ENCODE data around the gene TSPAN2. TPM values are rescaled to one million over a fixed set of nuclear protein-coding genes. Genes with fewer than 3 reads are reported as not detected.

Gene TSPAN2
- total RNA-seq, 2 donors from 2014 or later = 7.1 to 10.7 TPM

GRCh38 chr1:115127539-115127938 is 38.2 kb upstream of the TSPAN2 start:
- WGBS, 2 experiments (ENCODE audit: insufficient coverage in 1 of 2, insufficient read length in 1 of 2) = no CpG with 5 or more reads among the region's 1 CpG
- Mint-ChIP-seq H3K36me3 (ENCODE audit: low read depth) (no peaks in the 10 kb centered on the region), H3K9me3 (peaks cover 7% of the 10 kb centered on the region), H3K4me3 (no peak overlapping the region), H3K27ac (no peak overlapping the region), H3K27me3 (ENCODE audit: insufficient read depth) (peaks cover 4% of the 10 kb centered on the region), H3K4me1 (peaks cover 4% of the 10 kb centered on the region)
- H3K9ac ChIP-seq (ENCODE audit: extremely low read depth, low read length, poor library complexity, severe bottlenecking) = no peak overlapping the region
- peaks cover 8% of the 10 kb centered on the region for H3K9me3 ChIP-seq (ENCODE audit: control insufficient read depth, low read length)
- no peaks in the 10 kb centered on the region for H3K4me1 ChIP-seq (ENCODE audit: control insufficient read depth, insufficient read depth, low read length)
- no peaks in the 10 kb centered on the region for H3K36me3 ChIP-seq (ENCODE audit: control insufficient read depth, insufficient read depth, low read length)
- no peak for TF ChIP-seq CTCF (conservative IDR thresholded peaks at IDR 0.05)
- DNase-seq = no peak
- no peak overlapping the region for H3K4me3 ChIP-seq (ENCODE audit: low read length)
- no peaks in the 10 kb centered on the region for H3K27me3 ChIP-seq (ENCODE audit: control insufficient read depth, insufficient read depth, low read length, poor library complexity, severe bottlenecking)
- no peak overlapping the region for H3K27ac ChIP-seq (ENCODE audit: low read depth, low read length)

- H3K4me3 Mint-ChIP-seq = no peak overlapping the region
- H3K36me3 ChIP-seq (ENCODE audit: control insufficient read depth, insufficient read depth, low read length) = no peaks in the 10 kb centered on the region
- peaks cover 4% of the 10 kb centered on the region for H3K4me1 Mint-ChIP-seq
- H3K27me3 ChIP-seq (ENCODE audit: control insufficient read depth, insufficient read depth, low read length, poor library complexity, severe bottlenecking) = no peaks in the 10 kb centered on the region
- WGBS, 2 experiments (ENCODE audit: insufficient coverage in 1 of 2, insufficient read length in 1 of 2) = 94 to 100% methylated on average over 2 of the region's 2 CpGs
- no peak for TF ChIP-seq CTCF (conservative IDR thresholded peaks at IDR 0.05)
- H3K27me3 Mint-ChIP-seq (ENCODE audit: insufficient read depth) = peaks cover 4% of the 10 kb centered on the region
- H3K36me3 Mint-ChIP-seq (ENCODE audit: low read depth) = no peaks in the 10 kb centered on the region
- H3K27ac Mint-ChIP-seq = no peak overlapping the region
- H3K4me3 ChIP-seq (ENCODE audit: low read length) = no peak overlapping the region
- no peaks in the 10 kb centered on the region for H3K4me1 ChIP-seq (ENCODE audit: control insufficient read depth, insufficient read depth, low read length)
- H3K9me3 ChIP-seq (ENCODE audit: control insufficient read depth, low read length) = peaks cover 19% of the 10 kb centered on the region
- no peak overlapping the region for H3K9ac ChIP-seq (ENCODE audit: extremely low read depth, low read length, poor library complexity, severe bottlenecking)
- no peak overlapping the region for H3K27ac ChIP-seq (ENCODE audit: low read depth, low read length)
- no peak for DNase-seq
- peaks cover 17% of the 10 kb centered on the region for H3K9me3 Mint-ChIP-seq
These were observed 37.2 kb upstream of the TSPAN2 start for GRCh38 chr1:115126516-115126915.

- H3K27ac ChIP-seq (ENCODE audit: low read depth, low read length) = no peak overlapping the region
- no peak overlapping the region for H3K4me3 ChIP-seq (ENCODE audit: low read length)
- Mint-ChIP-seq H3K27me3 (ENCODE audit: insufficient read depth) (no peaks in the 10 kb centered on the region), H3K9me3 (peaks cover 47% of the 10 kb centered on the region), H3K27ac (no peak overlapping the region), H3K36me3 (ENCODE audit: low read depth) (no peaks in the 10 kb centered on the region), H3K4me1 (peaks cover 4% of the 10 kb centered on the region), H3K4me3 (no peak overlapping the region)
- H3K9me3 ChIP-seq (ENCODE audit: control insufficient read depth, low read length) = peaks cover 45% of the 10 kb centered on the region
- H3K4me1 ChIP-seq (ENCODE audit: control insufficient read depth, insufficient read depth, low read length) = no peaks in the 10 kb centered on the region
- WGBS, 2 experiments (ENCODE audit: insufficient coverage in 1 of 2, insufficient read length in 1 of 2) = 68 to 73% methylated on average over 3 of the region's 3 CpGs
- DNase-seq = no peak
- no peaks in the 10 kb centered on the region for H3K27me3 ChIP-seq (ENCODE audit: control insufficient read depth, insufficient read depth, low read length, poor library complexity, severe bottlenecking)
- no peak overlapping the region for H3K9ac ChIP-seq (ENCODE audit: extremely low read depth, low read length, poor library complexity, severe bottlenecking)
- H3K36me3 ChIP-seq (ENCODE audit: control insufficient read depth, insufficient read depth, low read length) = no peaks in the 10 kb centered on the region
- TF ChIP-seq CTCF (conservative IDR thresholded peaks at IDR 0.05) = no peak
These were observed 33.8 kb upstream of the TSPAN2 start for GRCh38 chr1:115123116-115123515.
